Activated CD4-positive, alpha-beta T cell treated with anti-CD3 and anti-CD28 coated beads, Interleukin-2, amount 50 U/mL, for 24 hours (primary cell): Measurements from ENCODE around the gene MYT1.

ENCODE experiments used
- DNase-seq, 2 donors: peaks; one replicate each; pipeline ENCODE4 v3.0.0-alpha.2; 2020; ENCODE audit warnings: low read depth in 1 of 2, low spot score in 1 of 2

MYT1 gene

GRCh38 chr20:64244281-64244805 lies 80.1 kb downstream of the MYT1 start:
- DNase-seq: no peak

- no peak for DNase-seq
These were observed 80.8 kb downstream of the MYT1 start for GRCh38 chr20:64244870-64245603.

- no peak for DNase-seq
These were observed 81.7 kb downstream of the MYT1 start for GRCh38 chr20:64245746-64246595.

GRCh38 chr20:64246616-64247306 lies 82.5 kb downstream of the MYT1 start:
- no peak for DNase-seq

GRCh38 chr20:64247307-64247618 lies 83.0 kb downstream of the MYT1 start:
- DNase-seq: no peak

- DNase-seq: no peak
These were observed 84.0 kb downstream of the MYT1 start for GRCh38 chr20:64247970-64248841.

GRCh38 chr20:64250027-64250426 lies 85.8 kb downstream of the MYT1 start:
- DNase-seq: no peak

- DNase-seq: no peak
These were observed 88.7 kb downstream of the MYT1 start for GRCh38 chr20:64253000-64253383.

GRCh38 chr20:64253443-64253842 lies 89.2 kb downstream of the MYT1 start:
- DNase-seq: no peak

GRCh38 chr20:64254156-64254555 lies 89.9 kb downstream of the MYT1 start:
- no peak for DNase-seq

- DNase-seq: no peak
These were observed 90.5 kb downstream of the MYT1 start for GRCh38 chr20:64254571-64255360.

- peak; percentile 70 to 74 for DNase-seq
These were observed 91.4 kb downstream of the MYT1 start, which contains the start of gene PCMTD2 for GRCh38 chr20:64255361-64256281. PCMTD2 (plus strand) TSS chr20:64255748; CDS start chr20:64259966, 4,218 bp downstream.

- no peak for DNase-seq
These were observed 92.2 kb downstream of the MYT1 start for GRCh38 chr20:64256282-64256935.

- DNase-seq: no peak
These were observed 93.0 kb downstream of the MYT1 start for GRCh38 chr20:64257107-64257757.

GRCh38 chr20:64258071-64258823 lies 94.0 kb downstream of the MYT1 start:
- no peak for DNase-seq

GRCh38 chr20:64260239-64260638 lies 96.0 kb downstream of the MYT1 start:
- no peak for DNase-seq

GRCh38 chr20:64261138-64261537 lies 96.9 kb downstream of the MYT1 start:
- DNase-seq: no peak
